K562 (cell line): ENCODE results near the gene B2M. TPM values are rescaled to one million over a fixed set of nuclear protein-coding genes. Genes with fewer than 3 reads are reported as not detected.

Experiments used
- ATAC-seq: fragments of 200-7000 bp; cut with Tn5 transposase; 3 replicates; pipeline ENCODE4 v1.9.1; 2020; ENCODE audit warnings: moderate library complexity
- BruUV-seq: library from RNA; stranded (reverse); fragments of 400-500 nt; replicated peaks from 2 replicates; lab custom pipeline; 2021; lab: Mats Ljungman, UMichigan
- CTCF ChIA-PET: fragments of 300-600 bp; formaldehyde crosslinking; extraction: SDS; loops from one replicate; lab custom pipeline; 2021; ENCODE audit warnings: low intra/inter-chr PET ratio; lab: Yijun Ruan, JAX
- POLR2A ChIA-PET: fragments of 300-600, 350-650 bp; sonication (Branson Sonifier 250); formaldehyde crosslinking; extraction: SDS; loops from one replicate; lab custom pipeline; 2021; ENCODE audit warnings: antibody characterized with exemption, inconsistent platforms; lab: Yijun Ruan, JAX
- DNase-seq, 4 experiments: peaks; one replicate each; pipeline versions ENCODE4 v3.0.0 to v3.0.0-alpha.2; 2011 to 2018; ENCODE audit warnings: low spot score in 3 of 4, mixed read lengths in 3 of 4; ENCODE audit errors: extremely low read depth in 1 of 4
- FAIRE-seq: peaks from 2 replicates; lab custom pipeline; 2011; peaks lifted over from hg19 to GRCh38; lab: Jason Lieb, UNC
- H2AFZ ChIP-seq: 2 replicates; pipeline ENCODE4 v1.6.0; 2011; ENCODE audit warnings: low read depth, low read length, control low read depth, inconsistent platforms
- H3K27ac ChIP-seq: fragments of 200-600 bp; 3 replicates; pipeline ENCODE4 v1.8.0; 2011; ENCODE audit warnings: low read depth, mild to moderate bottlenecking, control low read depth, inconsistent platforms, low read length, moderate library complexity, mixed read lengths; ENCODE audit errors: extremely low read depth
- H3K27me3 ChIP-seq, 2 experiments: fragments of 300-600 bp in 1 of 2; 2 replicates in 1 of 2; 3 replicates in 1 of 2; pipeline versions ENCODE4 v1.6.0 to v1.8.0; 2011; ENCODE audit warnings: inconsistent platforms in 2 of 2, low read length in 2 of 2, mild to moderate bottlenecking in 1 of 2, mixed read lengths in 1 of 2, moderate library complexity in 1 of 2; ENCODE audit not compliant: control insufficient read depth in 2 of 2, insufficient read depth in 2 of 2
- H3K36me3 ChIP-seq: fragments of 300-600 bp; 3 replicates; pipeline ENCODE4 v1.8.0; 2011; ENCODE audit warnings: mild to moderate bottlenecking, low read length, inconsistent platforms; ENCODE audit not compliant: control insufficient read depth, insufficient read depth
- H3K4me1 ChIP-seq, 2 experiments: fragments of 200-600 bp in 1 of 2; replicated peaks in 1 of 2; 2 replicates in 1 of 2; 3 replicates in 1 of 2; pipeline versions ENCODE4 v1.5.1 to v1.8.0; 2011; ENCODE audit warnings: inconsistent platforms in 2 of 2, low read length in 2 of 2, mild to moderate bottlenecking in 1 of 2, mixed read lengths in 1 of 2, moderate library complexity in 1 of 2; ENCODE audit not compliant: control insufficient read depth in 2 of 2, insufficient read depth in 2 of 2
- H3K4me2 ChIP-seq: 2 replicates; pipeline ENCODE4 v1.6.1; 2011; ENCODE audit warnings: low read length, control low read depth, inconsistent platforms, mixed read lengths; ENCODE audit not compliant: insufficient read depth
- H3K4me3 ChIP-seq: fragments of 200-600 bp; sonication (generic), shearing (Covaris generic); 2 replicates; pipeline ENCODE4 v1.5.1; 2016; ENCODE audit warnings: control low read depth, inconsistent platforms
- H3K79me2 ChIP-seq: fragments of 200-600 bp; 3 replicates; pipeline ENCODE4 v1.8.0; 2011; ENCODE audit warnings: low read length, inconsistent platforms; ENCODE audit not compliant: control insufficient read depth, insufficient read depth
- H3K9ac ChIP-seq, 2 experiments: 2 replicates each; pipeline versions ENCODE4 v1.6.0 to v1.6.1; 2011; ENCODE audit warnings: low read depth in 2 of 2, low read length in 2 of 2, control low read depth in 1 of 2, inconsistent platforms in 1 of 2, mild to moderate bottlenecking in 1 of 2, mixed read lengths in 1 of 2; ENCODE audit not compliant: insufficient read depth in 1 of 2
- H3K9me1 ChIP-seq: one replicate; pipeline ENCODE4 v1.6.0; 2011; ENCODE audit warnings: inconsistent platforms, mild to moderate bottlenecking, low read length, moderate library complexity; ENCODE audit not compliant: control insufficient read depth, insufficient read depth
- H3K9me3 ChIP-seq: replicated peaks from 2 replicates; pipeline ENCODE4 v1.5.1; 2011; ENCODE audit warnings: low read depth, low read length, inconsistent platforms; ENCODE audit not compliant: control insufficient read depth, insufficient read depth
- H4K20me1 ChIP-seq: replicated peaks from 2 replicates; pipeline ENCODE4 v1.6.1; 2011; ENCODE audit warnings: low read length, inconsistent platforms, mixed read lengths; ENCODE audit not compliant: control insufficient read depth, insufficient read depth
- PRDM10 ChIP-seq: fragments of 450-650 bp; IDR thresholded peaks from 2 replicates; pipeline ENCODE4 v1.6.1; 2018; ENCODE audit not compliant: partially characterized antibody
- SRSF7 ChIP-seq: fragments of 200-400 bp; formaldehyde crosslinking; optimal IDR thresholded peaks from 2 replicates; pipeline ENCODE3; 2017; ENCODE audit warnings: mild to moderate bottlenecking, low read depth, low read length
- TCF15 ChIP-seq: fragments of 250-450 bp; sonication (Bioruptor Pico); IDR thresholded peaks from 2 replicates; pipeline ENCODE4 v1.8.0; 2022; ENCODE audit warnings: moderate library complexity, mild to moderate bottlenecking, inconsistent platforms
- WGBS: fragments of 100-300 bp; shearing (Covaris generic); methylation state at CpG from one replicate; pipeline ENCODE4 v1.1.6; 2016; ENCODE audit warnings: low coverage, mixed read lengths; ENCODE audit not compliant: insufficient coverage; ENCODE audit errors: missing lambda C conversion rate; 5-methylcytosine and 5-hydroxymethylcytosine counted together
- in situ Hi-C: fragments of 300-500 bp; cut with MboI; formaldehyde crosslinking; loops from 4 replicates; pipeline ENCODE4 v1.15.0; 2018; ENCODE audit warnings: inconsistent platforms, mixed read lengths
- intact Hi-C: fragments of 100-400 bp; cut with micrococcal nuclease; formaldehyde crosslinking; loops from 2 replicates; pipeline ENCODE4 v1.14.2; 2022
- polyA plus RNA-seq, 8 experiments: library from polyadenylated mRNA; depleted of rRNA in 4 of 8; stranded (reverse) in 5 of 8; unstranded in 3 of 8; fragments of >200 nt; fragmentation: Nextera tagmentation in 2 of 8; fragmentation: Illumina TruSeq in 1 of 8; extraction: Ambion mirVana in 2 of 8; extraction: Trizol in 1 of 8; gene quantifications; 2 replicates each; pipeline versions ENCODE4 v1.2.1 to v1.2.3, GENCODE V29; 2011 to 2014; ENCODE audit warnings: inconsistent platforms in 1 of 8, missing spikeins in 1 of 8
- total RNA-seq, 7 experiments: library from RNA; depleted of rRNA in 6 of 7; stranded (reverse); fragments of >200 nt in 6 of 7; fragmentation: Illumina TruSeq in 2 of 7; extraction: Trizol in 2 of 7; gene quantifications; 2 replicates each; pipeline versions ENCODE4 v1.2.1 to v1.2.3, GENCODE V29; 2011 to 2021; ENCODE audit warnings: low replicate concordance in 1 of 7

B2M gene
- total and polyA plus RNA-seq, 9 of the 15 experiments (the other 6 are each of a cell fraction or from before 2014, with no cell fraction given): 460 to 3,138 (median 1,032) TPM

GRCh38 chr15:44666210-44667038, 44.9 kb upstream of the B2M start:
- H3K4me3 ChIP-seq: no peak overlapping the region
- peaks cover 10 to 18% of the 10 kb centered on the region in 2 experiments for H3K4me1 ChIP-seq
- no peak for DNase-seq
- no peak overlapping the region for H3K4me2 ChIP-seq
- peak overlapping the region; percentile 69 for H2AFZ ChIP-seq
- BruUV-seq: no TSS peak
- TF ChIP-seq SRSF7: no peak
- TF ChIP-seq TCF15 (CRISPR knock-in tag): no peak
- TF ChIP-seq PRDM10: peak; percentile 81
- no peaks in the 10 kb centered on the region for H4K20me1 ChIP-seq
- 36% methylated on average over 5 of the region's 5 CpGs for WGBS
- CTCF ChIA-PET: no interaction called here
- peaks cover 23% of the 10 kb centered on the region for H3K79me2 ChIP-seq
- ATAC-seq: no peak
- intact Hi-C loops: no loop called here
- in situ Hi-C loops: no loop called here
- POLR2A ChIA-PET: interaction anchor here (0.6 to 1.5 kb wide), 4 partner anchors 17 to 62 kb away, joined by 3 to 5 read pairs (median 4); partner anchors contain the start of gene PATL2
- H3K9me3 ChIP-seq: no peaks in the 10 kb centered on the region
- no peak for FAIRE-seq
- H3K27ac ChIP-seq: no peak overlapping the region
- no peaks in the 10 kb centered on the region for H3K27me3 ChIP-seq
- no peaks in the 10 kb centered on the region for H3K36me3 ChIP-seq
- H3K9ac ChIP-seq: no peak overlapping the region
- no peaks in the 10 kb centered on the region for H3K9me1 ChIP-seq
